UCSD-AML1 (cell line): Measurements from ENCODE around the gene SCGB1D1.
"Not testable (repeated sequence)": the region's sequence is repeated elsewhere in the genome, so short reads cannot be mapped to it uniquely, and the experiment has no call there.

ENCODE experiments used
- DNase-seq: peaks from one replicate; lab custom pipeline; 2025; ENCODE audit not compliant: unreplicated experiment; lab: John Stamatoyannopoulos, UW

The SCGB1D1 gene

GRCh38 chr11:62157603-62158002, 32.4 kb upstream of the SCGB1D1 start:
- no peak for DNase-seq

- DNase-seq = no peak
Measured at GRCh38 chr11:62166371-62166770, 23.6 kb upstream of the SCGB1D1 start.

GRCh38 chr11:62169448-62169847, 20.6 kb upstream of the SCGB1D1 start:
- no peak for DNase-seq

GRCh38 chr11:62169935-62170334, 20.1 kb upstream of the SCGB1D1 start:
- no peak for DNase-seq

- DNase-seq = peak; percentile 51
Measured at GRCh38 chr11:62171261-62171723, 18.7 kb upstream of the SCGB1D1 start.

- no peak for DNase-seq
Measured at GRCh38 chr11:62172294-62172693, 17.7 kb upstream of the SCGB1D1 start.

GRCh38 chr11:62176766-62177165, 13.2 kb upstream of the SCGB1D1 start:
- DNase-seq = no peak

GRCh38 chr11:62179995-62180394, 10.0 kb upstream of the SCGB1D1 start:
- no peak for DNase-seq

- no peak for DNase-seq
Measured at GRCh38 chr11:62181097-62181496, 8.9 kb upstream of the SCGB1D1 start.

GRCh38 chr11:62182147-62182891, 7.7 kb upstream of the SCGB1D1 start:
- DNase-seq = no peak

GRCh38 chr11:62186195-62186594, 3.8 kb upstream of the SCGB1D1 start:
- no peak for DNase-seq

- DNase-seq = no peak
Measured at GRCh38 chr11:62193952-62194351, 3.9 kb downstream of the SCGB1D1 start.

- not testable (repeated sequence) for DNase-seq
Measured at GRCh38 chr11:62195010-62195409, 5.0 kb downstream of the SCGB1D1 start.

- no peak for DNase-seq
Measured at GRCh38 chr11:62195945-62196344, 5.9 kb downstream of the SCGB1D1 start.

GRCh38 chr11:62197400-62197799, 7.4 kb downstream of the SCGB1D1 start:
- DNase-seq = not testable (repeated sequence)

- no peak for DNase-seq
Measured at GRCh38 chr11:62201376-62201775, 11.4 kb downstream of the SCGB1D1 start.

- DNase-seq = no peak
Measured at GRCh38 chr11:62202910-62203309, 12.9 kb downstream of the SCGB1D1 start.

GRCh38 chr11:62204430-62204829, 14.4 kb downstream of the SCGB1D1 start:
- no peak for DNase-seq

GRCh38 chr11:62205441-62205840, 15.4 kb downstream of the SCGB1D1 start:
- no peak for DNase-seq

GRCh38 chr11:62206276-62207066, 16.5 kb downstream of the SCGB1D1 start:
- DNase-seq = not testable (repeated sequence)

- no peak for DNase-seq
Measured at GRCh38 chr11:62208785-62209144, 18.7 kb downstream of the SCGB1D1 start.

- no peak for DNase-seq
Measured at GRCh38 chr11:62217191-62217748, 27.3 kb downstream of the SCGB1D1 start.
